ENCODE measurements around the gene CDK2AP2. TPM values are rescaled to one million over a fixed set of nuclear protein-coding genes. Genes with fewer than 3 reads are reported as not detected.

CDK2AP2 gene
- polyA plus RNA-seq, 3 donors = 47.8 to 80.2 (median 78.5) TPM

DNA sequence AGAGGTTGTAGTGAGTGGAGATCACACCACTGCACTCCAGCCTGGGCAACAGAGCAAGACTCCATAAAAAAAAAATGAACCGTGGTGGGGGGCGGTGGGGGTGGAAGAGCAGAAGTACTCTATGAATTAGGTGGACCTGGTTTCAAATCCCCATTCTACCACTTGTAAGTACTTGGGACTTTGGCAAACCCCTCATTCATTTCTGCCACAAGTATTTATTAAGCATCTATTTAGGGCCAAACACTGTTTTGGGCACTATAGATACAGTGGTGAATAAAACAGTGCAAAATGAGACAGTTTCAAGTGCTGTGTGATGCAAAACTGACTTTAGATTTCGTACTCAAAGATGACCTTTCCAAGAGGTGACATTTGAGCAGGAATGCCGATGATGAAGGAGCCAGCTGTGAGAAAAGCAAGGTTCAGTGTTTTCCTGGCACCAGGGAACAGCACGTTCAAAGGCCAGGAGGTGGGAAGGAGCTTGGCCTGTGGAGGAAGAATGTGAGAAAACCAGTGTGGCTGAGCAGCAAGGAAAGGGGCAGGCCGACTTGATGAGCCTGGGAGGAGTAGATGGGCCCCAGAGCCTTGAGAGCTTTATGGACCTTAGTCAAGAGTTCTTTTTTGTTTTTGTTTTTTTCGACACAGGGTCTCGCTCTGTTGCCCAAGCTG is 37.5 kb downstream of the CDK2AP2 start:
- TF ChIP-seq, protein P1, sequence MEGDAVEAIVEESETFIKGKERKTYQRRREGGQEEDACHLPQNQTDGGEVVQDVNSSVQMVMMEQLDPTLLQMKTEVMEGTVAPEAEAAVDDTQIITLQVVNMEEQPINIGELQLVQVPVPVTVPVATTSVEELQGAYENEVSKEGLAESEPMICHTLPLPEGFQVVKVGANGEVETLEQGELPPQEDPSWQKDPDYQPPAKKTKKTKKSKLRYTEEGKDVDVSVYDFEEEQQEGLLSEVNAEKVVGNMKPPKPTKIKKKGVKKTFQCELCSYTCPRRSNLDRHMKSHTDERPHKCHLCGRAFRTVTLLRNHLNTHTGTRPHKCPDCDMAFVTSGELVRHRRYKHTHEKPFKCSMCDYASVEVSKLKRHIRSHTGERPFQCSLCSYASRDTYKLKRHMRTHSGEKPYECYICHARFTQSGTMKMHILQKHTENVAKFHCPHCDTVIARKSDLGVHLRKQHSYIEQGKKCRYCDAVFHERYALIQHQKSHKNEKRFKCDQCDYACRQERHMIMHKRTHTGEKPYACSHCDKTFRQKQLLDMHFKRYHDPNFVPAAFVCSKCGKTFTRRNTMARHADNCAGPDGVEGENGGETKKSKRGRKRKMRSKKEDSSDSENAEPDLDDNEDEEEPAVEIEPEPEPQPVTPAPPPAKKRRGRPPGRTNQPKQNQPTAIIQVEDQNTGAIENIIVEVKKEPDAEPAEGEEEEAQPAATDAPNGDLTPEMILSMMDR (IDR thresholded peaks at IDR 0.05) = no peak
- DNase-seq = no peak
- H4K20me1 ChIP-seq (ENCODE audit: insufficient read depth, low read length) = no peaks in the 10 kb centered on the region
- no peaks in the 10 kb centered on the region for H3K9me3 Mint-ChIP-seq
- no peaks in the 10 kb centered on the region for H3K79me2 ChIP-seq (ENCODE audit: insufficient read depth, low read length)
- H3K4me2 ChIP-seq (replicated peaks; ENCODE audit: extremely low read depth, low read length, poor library complexity, severe bottlenecking) = no peak overlapping the region
- no peak overlapping the region for H3K9ac ChIP-seq (ENCODE audit: insufficient read depth, low read length, poor library complexity, severe bottlenecking)
- H3K4me3 ChIP-seq (replicated peaks in 1 of 3; ENCODE audit: low read depth in 2 of 3, low read length in 3 of 3) = no peak overlapping the region
- peaks cover 13 to 30% of the 10 kb centered on the region in 2 donors for H3K4me1 ChIP-seq (ENCODE audit: control insufficient read depth in 1 of 2, insufficient read depth in 2 of 2, low read length in 2 of 2)
- peaks cover 20% of the 10 kb centered on the region for H3K4me1 Mint-ChIP-seq
- peaks cover 0 to under 1% of the 10 kb centered on the region in 2 donors for H3K36me3 Mint-ChIP-seq
- H2AFZ ChIP-seq (ENCODE audit: insufficient read depth, low read depth, low read length, poor library complexity, severe bottlenecking) = no peak overlapping the region
- H3K27ac ChIP-seq (ENCODE audit: low read depth in 1 of 2, low read length in 2 of 2) = no peak overlapping the region
- H3K27me3 ChIP-seq (ENCODE audit: control insufficient read depth in 2 of 2, insufficient read depth in 2 of 2, low read length in 2 of 2) = no peaks in the 10 kb centered on the region
- H3K27ac Mint-ChIP-seq = peak overlapping the region in 1 of 7 donors; percentile 2
- intact Hi-C loops (cut with micrococcal nuclease) = no loop called here
- H3K9me3 ChIP-seq (replicated peaks in 1 of 2; ENCODE audit: control insufficient read depth in 1 of 2, insufficient read depth in 1 of 2, low read length in 2 of 2) = no peaks in the 10 kb centered on the region
- peaks cover 0 to 14% (median 5%) of the 10 kb centered on the region in 3 donors for H3K27me3 Mint-ChIP-seq (ENCODE audit: low read depth in 3 of 3)
- H3K4me3 Mint-ChIP-seq = no peak overlapping the region
- WGBS (ENCODE audit: insufficient coverage) = 97% methylated on average over 6 of the region's 8 CpGs
- no peaks in the 10 kb centered on the region for H3K36me3 ChIP-seq (replicated peaks in 1 of 2; ENCODE audit: control insufficient read depth in 1 of 2, insufficient read depth in 2 of 2, low read length in 2 of 2)

DNA sequence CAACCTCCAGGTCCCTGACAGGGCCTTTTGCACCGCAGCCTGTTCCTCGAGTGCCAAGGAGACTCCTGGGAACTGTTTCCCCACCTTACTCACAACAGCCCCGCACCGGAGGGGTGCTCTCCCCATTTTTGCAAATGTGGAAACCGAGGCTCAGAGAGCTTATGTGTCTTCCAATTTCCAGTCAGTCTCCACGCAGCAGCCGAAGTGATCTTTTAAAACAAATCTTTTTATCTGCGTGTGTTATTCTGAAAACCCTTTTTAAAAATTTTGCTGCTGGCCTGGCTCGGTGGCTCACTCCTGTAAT is 38.5 kb downstream of the CDK2AP2 start:
- Histone ChIP-seq H2AFZ (ENCODE audit: insufficient read depth, low read depth, low read length, poor library complexity, severe bottlenecking) (peak overlapping the region; percentile 96), H3K9ac (ENCODE audit: insufficient read depth, low read length, poor library complexity, severe bottlenecking) (peak overlapping the region; percentile 72), H3K27me3 (ENCODE audit: control insufficient read depth in 2 of 2, insufficient read depth in 2 of 2, low read length in 2 of 2) (no peaks in the 10 kb centered on the region), H3K79me2 (ENCODE audit: insufficient read depth, low read length) (peaks cover 7% of the 10 kb centered on the region), H4K20me1 (ENCODE audit: insufficient read depth, low read length) (no peaks in the 10 kb centered on the region), H3K36me3 (replicated peaks in 1 of 2; ENCODE audit: control insufficient read depth in 1 of 2, insufficient read depth in 2 of 2, low read length in 2 of 2) (no peaks in the 10 kb centered on the region), H3K4me1 (ENCODE audit: control insufficient read depth in 1 of 2, insufficient read depth in 2 of 2, low read length in 2 of 2) (peaks cover 21 to 38% of the 10 kb centered on the region in 2 donors), H3K4me3 (replicated peaks in 1 of 3; ENCODE audit: low read depth in 2 of 3, low read length in 3 of 3) (peak overlapping the region; percentile 52 to 88 (median 63)), H3K4me2 (replicated peaks; ENCODE audit: extremely low read depth, low read length, poor library complexity, severe bottlenecking) (peak overlapping the region; percentile 92), H3K9me3 (replicated peaks in 1 of 2; ENCODE audit: control insufficient read depth in 1 of 2, insufficient read depth in 1 of 2, low read length in 2 of 2) (no peaks in the 10 kb centered on the region), H3K27ac (ENCODE audit: low read depth in 1 of 2, low read length in 2 of 2) (peak overlapping the region; percentile 41 to 90)
- peak overlapping the region; percentile 69 to 85 for H3K4me3 Mint-ChIP-seq
- intact Hi-C loops (cut with micrococcal nuclease) = loop anchor here (1.0 to 5.0 kb wide), 5 partner anchors 33 to 67 kb away; partner anchors contain the start of genes PPP1CA (in 1 of the 2), RPS6KB2 (in 1 of the 2) and TBC1D10C (in 1 of the 2)
- H3K27me3 Mint-ChIP-seq (ENCODE audit: low read depth in 3 of 3) = peaks cover 0 to 12% (median 5%) of the 10 kb centered on the region in 3 donors
- no peaks in the 10 kb centered on the region for H3K9me3 Mint-ChIP-seq
- WGBS (ENCODE audit: insufficient coverage) = 21% methylated on average over 9 of the region's 9 CpGs
- H3K27ac Mint-ChIP-seq = peak overlapping the region in 5 of 7 donors; percentile 75 to 85 (median 79)
- peaks cover 25% of the 10 kb centered on the region for H3K4me1 Mint-ChIP-seq
- no peak for DNase-seq
- TF ChIP-seq, protein P1 (IDR thresholded peaks at IDR 0.05) = peak; percentile 21
- peaks cover 0 to 2% of the 10 kb centered on the region in 2 donors for H3K36me3 Mint-ChIP-seq

Data from CD14-positive monocyte (primary cell).